OCI-LY7 (cell line): ENCODE data around the gene SEMA5A. TPM values are rescaled to one million over a fixed set of nuclear protein-coding genes. Genes with fewer than 3 reads are reported as not detected.

Experiments
- BruUV-seq: library from RNA; stranded (reverse); fragments of 400-500 nt; replicated peaks from 2 replicates; lab custom pipeline; 2021; lab: Mats Ljungman, UMichigan
- CTCF ChIA-PET: fragments of 300-600 bp; sonication (Branson Sonifier 250); formaldehyde crosslinking; loops from one replicate; lab custom pipeline; 2022; ENCODE audit warnings: antibody characterized with exemption; ENCODE audit not compliant: unreplicated experiment; lab: Charles Lee
- POLR2A ChIA-PET: fragments of 300-600 bp; sonication (Branson Sonifier 250); formaldehyde crosslinking; loops from one replicate; lab custom pipeline; 2022; ENCODE audit warnings: antibody characterized with exemption; lab: Charles Lee
- DNase-seq: peaks from one replicate; pipeline ENCODE4 v3.0.0-alpha.2; 2015; ENCODE audit warnings: low spot score
- H2AFZ ChIP-seq: fragments of 200-600 bp; sonication (generic), shearing (Covaris generic); 2 replicates; pipeline ENCODE4 v1.6.1; 2014; ENCODE audit warnings: mild to moderate bottlenecking, antibody characterized with exemption, low read length, moderate library complexity
- H3K27ac ChIP-seq: fragments of 200-600 bp; sonication (generic); 2 replicates; pipeline ENCODE4 v1.5.1; 2014; ENCODE audit warnings: mixed run types, low read depth, mild to moderate bottlenecking, moderate library complexity, low read length, inconsistent platforms; ENCODE audit not compliant: poor library complexity, severe bottlenecking
- H3K36me3 ChIP-seq: fragments of 200-600 bp; sonication (generic); 2 replicates; pipeline ENCODE4 v1.6.1; 2014; ENCODE audit warnings: mild to moderate bottlenecking, antibody characterized with exemption, low read length, moderate library complexity, mixed read lengths; ENCODE audit not compliant: insufficient read depth
- H3K4me1 ChIP-seq: fragments of 200-600 bp; sonication (generic); 2 replicates; pipeline ENCODE4 v1.5.1; 2014; ENCODE audit warnings: mild to moderate bottlenecking, low read length; ENCODE audit not compliant: insufficient read depth, poor library complexity, severe bottlenecking
- H3K4me2 ChIP-seq: fragments of 200-600 bp; sonication (generic); 2 replicates; pipeline ENCODE4 v1.6.1; 2014; ENCODE audit warnings: mild to moderate bottlenecking, low read length
- H3K4me3 ChIP-seq: fragments of 200-600 bp; sonication (generic); 2 replicates; pipeline ENCODE4 v1.5.1; 2014; ENCODE audit warnings: mild to moderate bottlenecking, low read depth, low read length; ENCODE audit not compliant: poor library complexity, severe bottlenecking
- H3K79me2 ChIP-seq: fragments of 200-600 bp; sonication (generic); 2 replicates; pipeline ENCODE4 v1.6.1; 2016; ENCODE audit warnings: low read depth, mild to moderate bottlenecking, low read length, moderate library complexity, mixed read lengths; ENCODE audit not compliant: insufficient read depth
- H3K9me2 ChIP-seq: fragments of 200-600 bp; sonication (generic); 2 replicates; pipeline ENCODE4 v1.6.1; 2016; ENCODE audit warnings: mild to moderate bottlenecking, low read length, mixed read lengths; ENCODE audit not compliant: insufficient read depth
- H3K9me3 ChIP-seq: fragments of 200-600 bp; sonication (generic); 2 replicates; pipeline ENCODE4 v1.6.1; 2014; ENCODE audit warnings: mild to moderate bottlenecking, mixed run types, low read length, mixed read lengths
- H4K20me1 ChIP-seq: fragments of 200-600 bp; sonication (generic); 2 replicates; pipeline ENCODE4 v1.6.1; 2014; ENCODE audit warnings: mild to moderate bottlenecking, antibody characterized with exemption, low read length, moderate library complexity, mixed read lengths; ENCODE audit not compliant: insufficient read depth
- CTCF ChIP-seq: fragments of 200-600 bp; sonication (generic); conservative IDR thresholded peaks from 2 replicates; pipeline ENCODE4 v1.5.1; 2014; ENCODE audit warnings: mild to moderate bottlenecking, antibody characterized with exemption, low read length, moderate library complexity, mixed read lengths
- EZH2phosphoT487 ChIP-seq: fragments of 200-600 bp; sonication (generic); IDR thresholded peaks from 2 replicates; pipeline ENCODE4 v1.6.1; 2018; ENCODE audit warnings: low read depth, borderline replicate concordance, mild to moderate bottlenecking, mixed run types, antibody characterized with exemption, low read length, moderate library complexity, mixed read lengths
- intact Hi-C: fragments of 100-400 bp; cut with micrococcal nuclease; formaldehyde crosslinking; loops from one replicate; pipeline ENCODE4 v1.10.0; 2022; ENCODE audit not compliant: unreplicated experiment
- total RNA-seq, 2 experiments: library from RNA; depleted of rRNA in 1 of 2; stranded (reverse); fragments of >200 nt in 1 of 2; shearing (Covaris generic) in 1 of 2; gene quantifications; 2 replicates each; pipeline ENCODE4 v1.2.3, GENCODE V29; 2014 to 2022

SEMA5A gene
- total RNA-seq, 2 experiments from 2014 or later: not detected

GRCh38 chr5:9284781-9285307 is 261.0 kb downstream of the SEMA5A start:
- H3K9me2 ChIP-seq: no peaks in the 10 kb centered on the region
- H3K79me2 ChIP-seq: no peaks in the 10 kb centered on the region
- no peak overlapping the region for H2AFZ ChIP-seq
- H3K27ac ChIP-seq: no peak overlapping the region
- no peaks in the 10 kb centered on the region for H3K36me3 ChIP-seq
- H3K9me3 ChIP-seq: no peaks in the 10 kb centered on the region
- no peak for DNase-seq
- POLR2A ChIA-PET: no interaction called here
- no peak overlapping the region for H3K4me3 ChIP-seq
- BruUV-seq: no TSS peak
- H3K4me1 ChIP-seq: no peaks in the 10 kb centered on the region
- H3K4me2 ChIP-seq: no peak overlapping the region
- CTCF ChIA-PET: no interaction called here
- intact Hi-C loops: no loop called here
- no peak for TF ChIP-seq CTCF
- TF ChIP-seq EZH2phosphoT487: no peak
- no peaks in the 10 kb centered on the region for H4K20me1 ChIP-seq

- H3K9me3 ChIP-seq: no peaks in the 10 kb centered on the region
- intact Hi-C loops: no loop called here
- BruUV-seq: no TSS peak
- no peak overlapping the region for H3K4me3 ChIP-seq
- TF ChIP-seq CTCF (no peak), EZH2phosphoT487 (no peak)
- no peaks in the 10 kb centered on the region for H3K9me2 ChIP-seq
- H3K27ac ChIP-seq: no peak overlapping the region
- ChIA-PET CTCF (no interaction called here), POLR2A (interaction anchor here (0.7 kb wide), 1 partner anchor 697 kb away, joined by 4 read pairs; no protein-coding TSS in a partner anchor)
- no peak overlapping the region for H3K4me2 ChIP-seq
- H2AFZ ChIP-seq: no peak overlapping the region
- no peaks in the 10 kb centered on the region for H3K79me2 ChIP-seq
- no peak for DNase-seq
- H4K20me1 ChIP-seq: no peaks in the 10 kb centered on the region
- H3K4me1 ChIP-seq: no peaks in the 10 kb centered on the region
- H3K36me3 ChIP-seq: no peaks in the 10 kb centered on the region
These were observed 261.6 kb downstream of the SEMA5A start for GRCh38 chr5:9284272-9284671.

GRCh38 chr5:9283473-9283872 is 262.4 kb downstream of the SEMA5A start:
- H2AFZ ChIP-seq: no peak overlapping the region
- H4K20me1 ChIP-seq: no peaks in the 10 kb centered on the region
- H3K9me3 ChIP-seq: no peaks in the 10 kb centered on the region
- no peaks in the 10 kb centered on the region for H3K4me1 ChIP-seq
- CTCF ChIA-PET: no interaction called here
- POLR2A ChIA-PET: no interaction called here
- no peak overlapping the region for H3K27ac ChIP-seq
- H3K79me2 ChIP-seq: no peaks in the 10 kb centered on the region
- no peak overlapping the region for H3K4me2 ChIP-seq
- no peaks in the 10 kb centered on the region for H3K9me2 ChIP-seq
- H3K36me3 ChIP-seq: no peaks in the 10 kb centered on the region
- H3K4me3 ChIP-seq: no peak overlapping the region
- BruUV-seq: no TSS peak
- TF ChIP-seq CTCF (0 out of 2 replicates have a peak, but pooled peaks have one; percentile 16), EZH2phosphoT487 (no peak)
- DNase-seq: no peak
- intact Hi-C loops: no loop called here
